BLaER1 (cell line): Measurements from ENCODE around the gene PTPRM.

Experiments used
- H3K27ac ChIP-seq: shearing (Covaris generic); formaldehyde crosslinking; 2 replicates; pipeline ENCODE4 v1.8.1; 2022
- H3K27me3 ChIP-seq: shearing (Covaris generic); formaldehyde crosslinking; 2 replicates; pipeline ENCODE4 v1.8.1; 2022
- H3K36me3 ChIP-seq: shearing (Covaris generic); formaldehyde crosslinking; 2 replicates; pipeline ENCODE4 v1.8.1; 2022
- H3K4me1 ChIP-seq: shearing (Covaris generic); formaldehyde crosslinking; 2 replicates; pipeline ENCODE4 v1.8.1; 2022
- H3K4me2 ChIP-seq: shearing (Covaris generic); formaldehyde crosslinking; 2 replicates; pipeline ENCODE4 v1.8.1; 2022
- H3K4me3 ChIP-seq: shearing (Covaris generic); formaldehyde crosslinking; 2 replicates; pipeline ENCODE4 v1.8.1; 2022
- H3K9ac ChIP-seq: shearing (Covaris generic); formaldehyde crosslinking; 2 replicates; pipeline ENCODE4 v1.8.1; 2022
- H3K9me3 ChIP-seq: shearing (Covaris generic); formaldehyde crosslinking; 2 replicates; pipeline ENCODE4 v1.8.1; 2022
- H4K20me1 ChIP-seq: shearing (Covaris generic); formaldehyde crosslinking; 2 replicates; pipeline ENCODE4 v1.8.1; 2022
- Cebpa-rat ChIP-seq: shearing (Covaris generic); IDR thresholded peaks from 2 replicates; pipeline ENCODE4 v1.8.1; 2022

The PTPRM gene

DNA sequence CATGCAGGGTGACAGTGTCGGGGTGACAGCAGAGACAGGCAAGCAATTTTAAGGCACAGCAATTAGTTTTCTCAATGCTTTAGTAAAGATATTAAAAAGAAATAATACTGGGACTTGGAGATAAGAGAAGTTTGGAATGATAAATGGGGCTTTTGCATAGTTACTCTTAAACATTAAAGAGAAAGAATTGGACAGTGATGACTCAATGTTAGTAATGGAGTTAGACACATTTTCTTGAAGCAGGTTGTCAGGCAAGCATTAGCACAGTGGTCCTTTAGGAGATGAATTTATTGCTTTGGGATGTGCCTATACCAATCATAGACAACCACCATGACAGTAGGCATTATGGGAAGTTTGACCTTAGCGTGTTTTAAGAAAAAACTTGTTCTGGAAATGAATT lies 813.8 kb downstream of the PTPRM start:
- TF ChIP-seq Cebpa-rat, result no peak
- Histone ChIP-seq H3K27ac (no peak overlapping the region), H3K4me3 (no peak overlapping the region), H3K4me1 (no peaks in the 10 kb centered on the region), H3K9ac (no peak overlapping the region), H3K36me3 (no peaks in the 10 kb centered on the region), H3K4me2 (no peak overlapping the region), H3K27me3 (no peaks in the 10 kb centered on the region), H4K20me1 (no peaks in the 10 kb centered on the region), H3K9me3 (no peaks in the 10 kb centered on the region)

DNA sequence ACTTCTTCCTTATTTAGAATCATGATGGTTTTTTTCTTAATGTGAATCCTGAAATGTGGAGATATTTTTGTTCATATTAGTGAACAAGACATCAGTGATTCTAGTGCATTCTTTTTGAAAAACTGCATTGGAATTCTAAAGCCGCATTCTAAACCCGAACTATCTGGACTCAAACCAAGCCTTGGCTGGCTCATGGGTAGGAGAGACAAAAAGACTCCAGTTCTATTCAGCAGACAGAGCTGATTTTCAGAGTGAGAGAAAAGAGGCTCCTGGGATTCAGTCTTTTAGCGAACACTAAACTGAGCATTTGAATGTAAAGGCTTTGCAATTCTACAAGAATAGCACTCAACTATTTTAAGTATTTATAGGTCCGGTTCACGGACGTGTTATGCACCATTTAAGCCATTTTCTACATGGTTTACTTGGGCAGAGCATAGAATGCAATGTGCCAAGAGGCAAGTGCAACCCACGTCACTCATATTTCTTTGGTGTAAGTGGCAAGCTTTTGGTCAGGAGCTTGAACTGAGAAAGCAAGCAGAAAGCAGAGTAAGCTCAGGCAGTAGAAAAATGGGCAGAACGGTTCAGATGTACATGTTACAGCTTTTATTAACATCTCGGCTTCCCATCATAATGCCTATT lies 814.8 kb downstream of the PTPRM start:
- no peaks in the 10 kb centered on the region for H3K4me1 ChIP-seq
- H3K9me3 ChIP-seq, result no peaks in the 10 kb centered on the region
- H3K4me3 ChIP-seq, result no peak overlapping the region
- H3K27ac ChIP-seq, result no peak overlapping the region
- H3K27me3 ChIP-seq, result no peaks in the 10 kb centered on the region
- no peak for TF ChIP-seq Cebpa-rat
- no peak overlapping the region for H3K4me2 ChIP-seq
- H3K36me3 ChIP-seq, result no peaks in the 10 kb centered on the region
- H4K20me1 ChIP-seq, result no peaks in the 10 kb centered on the region
- no peak overlapping the region for H3K9ac ChIP-seq

DNA sequence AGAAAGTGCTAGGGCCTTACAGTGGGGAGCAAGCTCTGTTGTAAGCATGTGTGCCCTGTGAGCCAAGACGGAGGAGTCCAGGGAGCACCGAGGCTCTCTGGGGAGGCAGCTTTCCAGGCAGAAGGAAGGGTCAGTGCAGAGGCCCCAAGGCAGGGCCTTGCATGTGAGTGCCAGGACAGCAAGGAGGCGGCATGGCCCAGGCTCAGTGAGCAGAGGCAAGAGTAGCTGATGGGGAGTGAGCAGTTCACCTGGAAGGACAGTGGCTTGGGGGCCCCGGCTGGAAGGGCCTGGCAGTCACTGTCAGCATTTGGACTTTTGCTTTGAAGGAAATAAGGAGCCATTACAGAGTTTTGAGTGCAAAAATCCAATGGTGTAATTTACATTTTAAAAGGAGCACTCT lies 818.3 kb downstream of the PTPRM start:
- H3K4me1 ChIP-seq, result no peaks in the 10 kb centered on the region
- H3K27ac ChIP-seq, result no peak overlapping the region
- H3K4me3 ChIP-seq, result no peak overlapping the region
- H3K36me3 ChIP-seq, result no peaks in the 10 kb centered on the region
- no peaks in the 10 kb centered on the region for H3K27me3 ChIP-seq
- TF ChIP-seq Cebpa-rat, result no peak
- H3K4me2 ChIP-seq, result no peak overlapping the region
- no peak overlapping the region for H3K9ac ChIP-seq
- no peaks in the 10 kb centered on the region for H4K20me1 ChIP-seq
- no peaks in the 10 kb centered on the region for H3K9me3 ChIP-seq

DNA sequence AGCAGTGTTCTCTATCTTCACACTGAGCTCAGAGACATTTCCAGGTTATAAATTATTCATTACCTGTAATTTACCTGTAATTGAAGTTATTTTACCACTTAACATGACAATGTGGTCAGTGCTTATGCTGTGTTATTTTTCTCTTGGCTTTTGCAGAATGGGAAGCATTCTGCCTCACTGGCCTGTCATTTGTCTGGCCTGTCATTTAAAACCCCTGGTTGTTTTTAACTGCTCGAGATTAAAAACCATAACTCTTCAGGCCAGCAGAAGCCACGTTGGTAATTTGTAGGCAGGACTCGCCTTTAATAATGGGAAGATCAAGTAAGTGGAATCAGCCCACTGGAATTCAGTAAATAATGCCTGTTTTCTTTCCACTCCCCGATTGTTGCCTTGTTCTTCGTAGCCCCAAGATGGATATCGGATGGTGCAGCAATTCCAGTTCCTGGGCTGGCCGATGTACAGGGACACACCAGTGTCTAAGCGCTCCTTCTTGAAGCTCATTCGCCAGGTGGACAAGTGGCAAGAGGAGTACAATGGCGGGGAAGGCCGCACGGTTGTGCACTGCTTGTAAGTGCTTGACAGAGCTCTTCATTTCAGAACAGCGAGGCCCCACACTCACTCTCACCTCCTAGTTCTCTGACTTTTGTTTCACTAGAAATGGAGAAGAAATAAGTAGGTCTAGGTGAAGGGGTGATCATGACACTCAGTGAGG lies 819.7 kb downstream of the PTPRM start:
- H3K4me1 ChIP-seq, result no peaks in the 10 kb centered on the region
- no peaks in the 10 kb centered on the region for H4K20me1 ChIP-seq
- H3K4me3 ChIP-seq, result no peak overlapping the region
- H3K9me3 ChIP-seq, result no peaks in the 10 kb centered on the region
- no peak for TF ChIP-seq Cebpa-rat
- no peaks in the 10 kb centered on the region for H3K27me3 ChIP-seq
- no peak overlapping the region for H3K27ac ChIP-seq
- H3K9ac ChIP-seq, result no peak overlapping the region
- H3K4me2 ChIP-seq, result no peak overlapping the region
- no peaks in the 10 kb centered on the region for H3K36me3 ChIP-seq

DNA sequence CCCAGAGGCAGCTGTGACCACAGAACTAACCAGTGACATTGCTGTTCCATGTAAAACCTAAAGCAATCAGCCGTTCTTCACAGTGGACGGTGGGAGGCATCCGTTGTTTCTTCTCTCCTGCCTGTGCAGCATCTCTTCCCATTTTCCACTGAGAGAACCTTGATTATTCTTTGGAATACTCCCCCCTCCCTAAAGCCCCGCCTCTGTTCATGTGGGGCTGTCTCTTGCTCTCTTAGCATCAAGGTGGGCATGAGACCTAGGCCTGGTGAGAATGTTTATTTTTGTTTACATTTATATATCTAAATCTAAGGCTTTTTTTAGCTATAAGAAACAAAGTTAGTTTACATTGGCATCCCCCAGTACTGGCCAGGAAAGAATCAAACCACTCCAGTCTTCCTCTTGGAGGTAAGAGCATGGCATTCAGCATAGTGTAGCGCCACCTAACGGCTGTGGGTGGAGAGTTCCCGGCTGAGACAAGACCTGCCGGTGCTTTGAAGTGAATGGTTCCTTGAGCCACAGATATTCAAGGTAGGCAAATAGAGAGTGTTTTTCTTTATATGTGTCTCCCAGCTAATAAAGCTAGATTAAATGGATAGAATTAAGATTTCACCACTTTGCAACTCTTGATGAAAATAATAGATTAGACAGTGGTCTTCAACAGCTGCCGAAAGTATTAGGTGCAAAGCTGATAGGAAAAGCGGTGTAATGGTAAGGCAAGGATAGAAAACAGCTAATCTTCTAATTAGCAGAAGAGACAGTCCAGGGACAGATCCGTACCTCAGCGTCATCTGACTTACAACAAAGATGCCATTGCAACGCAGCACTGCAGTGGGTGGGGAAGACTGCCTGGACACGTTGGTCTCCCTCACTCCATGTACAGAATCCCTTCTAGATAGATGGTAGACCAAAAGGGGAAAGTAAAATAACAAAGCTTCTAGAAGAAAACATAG lies 822.5 kb downstream of the PTPRM start:
- no peak overlapping the region for H3K27ac ChIP-seq

DNA sequence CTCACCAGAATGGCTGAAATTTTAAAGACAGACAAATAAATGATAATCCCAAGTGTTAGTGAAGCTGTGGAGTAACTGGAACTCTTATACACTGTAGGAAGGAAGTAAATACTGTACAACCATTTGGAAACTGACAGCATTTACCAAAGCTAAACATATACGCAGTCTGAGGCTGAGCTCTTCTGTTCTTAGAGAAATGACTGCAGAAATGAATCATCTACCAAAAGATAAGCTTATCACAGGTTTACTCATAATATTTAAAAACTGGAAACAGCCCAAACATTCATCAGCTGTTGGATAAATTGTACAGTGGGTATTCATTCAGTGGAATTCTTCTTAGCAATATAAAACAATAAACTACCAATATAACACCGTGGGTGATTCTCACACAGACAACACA lies 824.0 kb downstream of the PTPRM start:
- H3K9ac ChIP-seq, result no peak overlapping the region
- H3K36me3 ChIP-seq, result no peaks in the 10 kb centered on the region
- H3K27me3 ChIP-seq, result no peaks in the 10 kb centered on the region
- no peaks in the 10 kb centered on the region for H3K4me1 ChIP-seq
- H3K4me3 ChIP-seq, result no peak overlapping the region
- H3K9me3 ChIP-seq, result no peaks in the 10 kb centered on the region
- no peak overlapping the region for H3K27ac ChIP-seq
- H4K20me1 ChIP-seq, result no peaks in the 10 kb centered on the region
- TF ChIP-seq Cebpa-rat, result no peak
- H3K4me2 ChIP-seq, result no peak overlapping the region

More for the DNA sequence above, 822.5 kb downstream of the PTPRM start:
- no peak for TF ChIP-seq Cebpa-rat
- Histone ChIP-seq H3K9ac (no peak overlapping the region), H3K4me3 (no peak overlapping the region), H3K27me3 (no peaks in the 10 kb centered on the region), H3K36me3 (no peaks in the 10 kb centered on the region), H3K4me1 (no peaks in the 10 kb centered on the region), H3K4me2 (no peak overlapping the region), H4K20me1 (no peaks in the 10 kb centered on the region), H3K9me3 (no peaks in the 10 kb centered on the region)

DNA sequence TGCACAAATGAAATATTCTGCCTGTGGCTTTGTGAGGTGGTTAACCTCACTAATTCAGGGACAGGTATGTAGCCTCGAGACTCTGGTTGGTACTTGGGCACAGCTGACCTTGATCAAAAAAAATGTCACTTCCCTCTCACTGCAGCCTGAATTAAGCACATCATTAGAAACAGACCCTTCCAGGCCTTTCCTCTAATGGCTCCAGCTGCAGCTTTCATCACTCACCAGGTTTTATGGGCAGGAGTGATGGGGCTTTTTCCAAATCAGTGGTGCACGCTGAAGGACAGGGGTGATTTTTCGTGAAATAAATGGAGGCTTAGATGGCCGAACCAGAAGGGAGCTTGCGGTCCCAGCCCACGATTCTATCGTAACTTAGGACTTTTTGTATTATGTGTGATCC lies 829.1 kb downstream of the PTPRM start:
- Histone ChIP-seq H3K27me3 (no peaks in the 10 kb centered on the region), H3K4me3 (no peak overlapping the region), H4K20me1 (no peaks in the 10 kb centered on the region), H3K9me3 (no peaks in the 10 kb centered on the region), H3K36me3 (no peaks in the 10 kb centered on the region), H3K9ac (no peak overlapping the region), H3K4me1 (no peaks in the 10 kb centered on the region), H3K4me2 (no peak overlapping the region), H3K27ac (no peak overlapping the region)
- no peak for TF ChIP-seq Cebpa-rat

DNA sequence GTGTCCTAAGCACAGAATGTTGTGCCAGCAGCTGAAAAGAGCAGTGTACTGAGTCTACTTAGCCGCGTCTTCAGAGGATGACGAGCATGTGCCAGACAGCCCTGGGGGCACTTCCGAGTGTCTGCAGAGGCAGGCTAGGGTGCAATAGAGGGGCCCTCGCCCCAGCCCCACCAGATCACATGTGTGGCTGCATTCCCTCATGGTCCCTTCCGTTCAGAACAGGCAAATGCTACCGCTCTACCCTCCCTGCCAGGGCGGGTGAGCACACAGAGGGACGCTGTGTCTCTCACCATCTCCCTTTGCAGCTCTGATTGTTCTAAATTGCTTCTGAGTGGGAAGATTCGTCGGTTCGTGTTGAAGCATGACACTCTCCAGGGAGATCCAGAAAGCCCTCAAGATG lies 829.9 kb downstream of the PTPRM start:
- H3K4me2 ChIP-seq, result no peak overlapping the region
- no peak overlapping the region for H3K27ac ChIP-seq
- no peak overlapping the region for H3K4me3 ChIP-seq
- H3K27me3 ChIP-seq, result no peaks in the 10 kb centered on the region
- no peak overlapping the region for H3K9ac ChIP-seq
- H3K36me3 ChIP-seq, result no peaks in the 10 kb centered on the region
- no peak for TF ChIP-seq Cebpa-rat
- no peaks in the 10 kb centered on the region for H3K4me1 ChIP-seq
- H3K9me3 ChIP-seq, result no peaks in the 10 kb centered on the region
- H4K20me1 ChIP-seq, result no peaks in the 10 kb centered on the region

DNA sequence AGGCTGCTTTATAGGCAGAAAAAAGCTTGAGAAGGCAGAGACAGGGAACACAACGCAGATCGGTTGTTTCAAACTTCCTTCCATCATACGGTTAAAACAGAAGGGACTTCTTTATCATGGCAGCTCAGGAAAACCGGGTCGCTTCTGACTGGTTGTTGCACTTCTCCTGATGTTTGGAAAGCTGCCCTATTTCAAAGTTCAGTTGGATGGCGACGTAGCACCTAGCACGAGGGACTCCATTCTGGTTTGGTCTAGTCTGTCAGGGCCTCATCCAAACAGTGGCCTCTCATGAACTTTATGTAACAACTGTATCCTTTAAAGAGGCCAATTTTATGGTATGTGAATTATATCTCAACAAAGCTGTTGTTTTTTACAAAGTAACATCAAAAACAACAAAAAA lies 832.0 kb downstream of the PTPRM start:
- Histone ChIP-seq H3K27me3 (no peaks in the 10 kb centered on the region), H3K4me2 (no peak overlapping the region), H3K36me3 (no peaks in the 10 kb centered on the region), H4K20me1 (no peaks in the 10 kb centered on the region), H3K4me1 (no peaks in the 10 kb centered on the region), H3K4me3 (no peak overlapping the region), H3K9me3 (no peaks in the 10 kb centered on the region), H3K9ac (no peak overlapping the region), H3K27ac (no peak overlapping the region)
- no peak for TF ChIP-seq Cebpa-rat
